Kidney (tissue), 14 donors: Measurements from ENCODE around the gene KCTD11. TPM values are rescaled to one million over a fixed set of nuclear protein-coding genes. Genes with fewer than 3 reads are reported as not detected.
A peak's percentile ranks its signal among the peaks of the same experiment; 100 is the strongest.

Source experiments
- DNase-seq, 5 donors: peaks; one replicate each; pipeline ENCODE4 v3.0.0-alpha.2; 2013 to 2020
- FAIRE-seq: peaks from 2 replicates; lab custom pipeline; 2012; peaks lifted over from hg19 to GRCh38; lab: Jason Lieb, UNC
- H3K27ac ChIP-seq, 2 donors: one replicate each; pipeline ENCODE4 v1.7.0; 2013; ENCODE audit warnings: low read depth in 2 of 2, low read length in 2 of 2, inconsistent platforms in 1 of 2
- H3K27me3 ChIP-seq: one replicate; pipeline ENCODE4 v1.7.1; 2013; ENCODE audit warnings: low read length, inconsistent platforms; ENCODE audit not compliant: control insufficient read depth, insufficient read depth
- H3K36me3 ChIP-seq, 3 donors: one replicate each; pipeline versions ENCODE4 v1.7.0 to v1.7.1; 2013; ENCODE audit warnings: low read length in 3 of 3, control low read depth in 1 of 3, inconsistent platforms in 1 of 3; ENCODE audit not compliant: insufficient read depth in 3 of 3, control insufficient read depth in 2 of 3
- H3K4me1 ChIP-seq, 3 donors: one replicate each; pipeline versions ENCODE4 v1.7.0 to v1.7.1; 2013; ENCODE audit warnings: low read length in 3 of 3, inconsistent platforms in 1 of 3, low read depth in 1 of 3; ENCODE audit not compliant: control insufficient read depth in 2 of 3, insufficient read depth in 2 of 3
- H3K4me3 ChIP-seq, 3 donors: one replicate each; pipeline versions ENCODE4 v1.7.0 to v1.8.1; 2013; ENCODE audit warnings: low read length in 3 of 3, control low read depth in 1 of 3, inconsistent platforms in 1 of 3
- H3K9ac ChIP-seq, 3 donors: one replicate each; pipeline versions ENCODE4 v1.7.0 to v1.7.1; 2013; ENCODE audit warnings: low read length in 3 of 3, control low read depth in 1 of 3, inconsistent platforms in 1 of 3
- H3K9me3 ChIP-seq, 3 donors: one replicate each; pipeline versions ENCODE4 v1.7.0 to v1.7.1; 2013; ENCODE audit warnings: low read length in 3 of 3, control low read depth in 1 of 3, inconsistent platforms in 1 of 3; ENCODE audit not compliant: control insufficient read depth in 2 of 3, insufficient read depth in 1 of 3
- intact Hi-C: fragments of 100-400 bp; cut with DNase I; formaldehyde crosslinking; loops from one replicate; pipeline ENCODE4 v1.11.1; 2022
- polyA plus RNA-seq: library from polyadenylated mRNA; stranded (reverse); fragments of 350-450 nt; fragmentation: Illumina TruSeq; extraction: RNeasy Lipid Tissue Mini Kit (QIAGEN cat#74804); gene quantifications from one replicate; pipeline ENCODE4 v1.2.3, GENCODE V29; 2014; ENCODE audit warnings: low read depth, low replicate concordance; ENCODE audit not compliant: insufficient read depth
- total RNA-seq: library from RNA; stranded (reverse); fragmentation: NEBNext Ultra II Directional; extraction: Animal tissue kit (Norgen Biotek cat#: 25700); gene quantifications from one replicate; pipeline ENCODE4 v1.2.1, GENCODE V29; 2021
- TF ChIP-seq, protein P1 (sequence below): IDR thresholded peaks from 3 replicates; pipeline ENCODE4 v1.5.1; 2012; ENCODE audit warnings: mild to moderate bottlenecking, moderate library complexity, borderline replicate concordance; ENCODE audit not compliant: insufficient read depth; ENCODE audit errors: extremely low read depth
- donor health status: control.
- donor health status: control.
- donor health status: control.
- donor health status: control.
- donor health status: control.
- donor health status: DM: yes; HTN: yes; CAD: no.
- donor health status: Normal renal cell carcinoma (clear cell type).

KCTD11 gene
- total and polyA plus RNA-seq, 2 donors from 2014 or later = 7.2 to 14.4 TPM

DNA sequence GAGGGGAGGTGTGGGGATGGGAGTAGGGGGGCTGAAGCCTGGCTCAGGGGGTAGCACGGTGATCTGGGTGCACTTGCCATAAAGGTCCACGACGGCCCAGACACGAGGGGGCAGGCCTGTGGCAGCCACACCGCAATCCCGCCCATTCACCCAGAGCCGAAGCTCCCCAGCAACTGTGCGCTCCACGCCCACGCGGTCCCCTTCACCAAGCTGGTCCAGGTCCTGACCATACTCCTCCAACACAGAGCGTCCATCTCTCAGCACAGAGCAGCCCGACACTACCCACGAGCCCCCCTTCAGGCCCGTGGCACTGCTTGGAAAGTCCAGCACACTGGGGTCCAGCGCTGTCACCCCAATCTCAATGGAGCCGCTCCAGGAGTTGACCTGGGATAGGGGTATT is 24.5 kb upstream of the KCTD11 start:
- TF ChIP-seq, protein P1, sequence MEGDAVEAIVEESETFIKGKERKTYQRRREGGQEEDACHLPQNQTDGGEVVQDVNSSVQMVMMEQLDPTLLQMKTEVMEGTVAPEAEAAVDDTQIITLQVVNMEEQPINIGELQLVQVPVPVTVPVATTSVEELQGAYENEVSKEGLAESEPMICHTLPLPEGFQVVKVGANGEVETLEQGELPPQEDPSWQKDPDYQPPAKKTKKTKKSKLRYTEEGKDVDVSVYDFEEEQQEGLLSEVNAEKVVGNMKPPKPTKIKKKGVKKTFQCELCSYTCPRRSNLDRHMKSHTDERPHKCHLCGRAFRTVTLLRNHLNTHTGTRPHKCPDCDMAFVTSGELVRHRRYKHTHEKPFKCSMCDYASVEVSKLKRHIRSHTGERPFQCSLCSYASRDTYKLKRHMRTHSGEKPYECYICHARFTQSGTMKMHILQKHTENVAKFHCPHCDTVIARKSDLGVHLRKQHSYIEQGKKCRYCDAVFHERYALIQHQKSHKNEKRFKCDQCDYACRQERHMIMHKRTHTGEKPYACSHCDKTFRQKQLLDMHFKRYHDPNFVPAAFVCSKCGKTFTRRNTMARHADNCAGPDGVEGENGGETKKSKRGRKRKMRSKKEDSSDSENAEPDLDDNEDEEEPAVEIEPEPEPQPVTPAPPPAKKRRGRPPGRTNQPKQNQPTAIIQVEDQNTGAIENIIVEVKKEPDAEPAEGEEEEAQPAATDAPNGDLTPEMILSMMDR = no peak
- peaks cover 5 to 18% (median 15%) of the 10 kb centered on the region in 3 donors for H3K36me3 ChIP-seq
- H3K4me1 ChIP-seq = peaks cover 0 to 21% (median 7%) of the 10 kb centered on the region in 3 donors
- no peak overlapping the region for H3K4me3 ChIP-seq
- H3K9me3 ChIP-seq = no peaks in the 10 kb centered on the region
- intact Hi-C loops = no loop called here
- H3K27ac ChIP-seq = no peak overlapping the region
- no peaks in the 10 kb centered on the region for H3K27me3 ChIP-seq
- FAIRE-seq (no peak), DNase-seq (peak in 1 of 5 donors; percentile 78)
- no peak overlapping the region for H3K9ac ChIP-seq

GRCh38 chr17:7328009-7328408 is 24.0 kb upstream of the KCTD11 start:
- peak overlapping the region in 2 of 3 donors; percentile 9 to 36 for H3K9ac ChIP-seq
- peak overlapping the region; percentile 77 to 99 (median 98) for H3K4me3 ChIP-seq
- no peak for DNase-seq
- H3K36me3 ChIP-seq = peaks cover 2 to 13% (median 12%) of the 10 kb centered on the region in 3 donors
- no peaks in the 10 kb centered on the region for H3K9me3 ChIP-seq
- intact Hi-C loops = no loop called here
- H3K4me1 ChIP-seq = peaks cover 0 to 17% (median 7%) of the 10 kb centered on the region in 3 donors
- FAIRE-seq = no peak
- TF ChIP-seq, protein P1 = no peak
- H3K27me3 ChIP-seq = no peaks in the 10 kb centered on the region
- H3K27ac ChIP-seq = no peak overlapping the region

DNA sequence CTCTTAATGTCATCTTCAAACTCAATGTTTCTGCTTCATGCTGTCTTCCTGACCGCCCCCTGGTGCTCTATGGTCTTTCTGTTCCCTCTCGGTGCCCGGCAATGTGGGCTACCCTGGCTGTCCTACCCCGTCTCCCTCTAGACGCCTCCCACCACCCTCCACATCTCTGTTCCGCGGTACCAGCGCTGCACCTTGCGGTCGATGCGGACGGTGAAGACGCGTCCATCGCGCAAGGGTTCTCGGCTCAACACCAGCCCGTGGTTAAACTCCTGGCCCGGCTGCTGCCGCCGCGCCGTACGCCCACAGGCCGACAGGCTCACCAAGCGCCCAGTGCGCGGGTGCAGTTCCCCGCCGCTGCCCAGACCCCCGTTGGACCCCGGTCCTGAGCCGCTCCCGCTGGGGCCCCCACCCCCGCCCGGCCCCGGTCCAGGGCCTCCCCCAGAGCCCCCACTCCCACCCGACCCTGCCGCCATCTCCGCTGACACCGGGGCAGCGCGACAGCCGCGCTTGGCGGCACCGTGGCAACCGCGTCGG is 23.1 kb upstream of the KCTD11 start, which contains the start of gene NEURL4:
Gene NEURL4 (minus strand): TSS at position 496 of the 534 bp plus-strand sequence. CDS start 23 bp downstream, at position 473.
- H3K36me3 ChIP-seq = peaks cover 2 to 7% (median 7%) of the 10 kb centered on the region in 3 donors
- no peaks in the 10 kb centered on the region for H3K27me3 ChIP-seq
- peak within 1 kb of the TSS; percentile 85 to 95 (median 93) for H3K9ac ChIP-seq
- H3K9me3 ChIP-seq = no peaks in the 10 kb centered on the region
- TF ChIP-seq, protein P1 = no peak
- intact Hi-C loops = no loop called here
- peak within 1 kb of the TSS; percentile 98 to 99 (median 99) for H3K4me3 ChIP-seq
- H3K4me1 ChIP-seq = peaks cover 0 to 17% (median 7%) of the 10 kb centered on the region in 3 donors
- no peak for FAIRE-seq
- peak within 1 kb of the TSS; percentile 92 to 94 for H3K27ac ChIP-seq
- DNase-seq = peak in 1 of 5 donors; percentile 46
